Astrocyte (in vitro differentiated cells and primary cell): ENCODE results near the gene P2RY8.

Experiments
- EZH2 ChIP-seq: IDR thresholded peaks from 2 replicates; pipeline ENCODE4 v1.6.1; 2012; ENCODE audit warnings: mild to moderate bottlenecking, low read length, inconsistent platforms; ENCODE audit not compliant: insufficient read depth
- TF ChIP-seq, protein P1 (sequence below): IDR thresholded peaks from 2 replicates; pipeline ENCODE4 v1.5.1; 2011; ENCODE audit warnings: low read depth, mild to moderate bottlenecking, inconsistent platforms, low read length, moderate library complexity; ENCODE audit not compliant: insufficient read depth

DNA sequence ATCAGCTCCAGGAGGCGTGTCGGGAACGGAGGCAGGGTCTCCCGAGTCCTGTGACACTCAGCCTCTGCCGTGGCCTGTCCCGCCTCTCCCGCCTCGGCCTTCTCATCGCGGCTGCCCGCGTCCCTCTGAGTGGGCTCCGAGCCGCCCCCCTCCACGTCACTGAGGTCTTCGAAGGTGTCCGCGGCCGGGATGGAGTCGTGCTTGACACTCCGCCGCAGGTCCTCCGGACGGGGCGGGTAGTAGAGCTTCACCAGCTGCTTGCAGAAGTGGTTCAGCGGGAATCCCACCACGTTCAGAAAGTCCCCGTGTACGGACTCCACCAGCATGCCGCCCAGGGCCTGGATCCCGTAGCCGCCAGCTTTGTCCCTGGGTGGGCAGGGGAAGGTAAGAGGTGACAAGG, 109.2 kb downstream of the P2RY8 start:
- no peak for TF ChIP-seq EZH2
- TF ChIP-seq, protein P1, sequence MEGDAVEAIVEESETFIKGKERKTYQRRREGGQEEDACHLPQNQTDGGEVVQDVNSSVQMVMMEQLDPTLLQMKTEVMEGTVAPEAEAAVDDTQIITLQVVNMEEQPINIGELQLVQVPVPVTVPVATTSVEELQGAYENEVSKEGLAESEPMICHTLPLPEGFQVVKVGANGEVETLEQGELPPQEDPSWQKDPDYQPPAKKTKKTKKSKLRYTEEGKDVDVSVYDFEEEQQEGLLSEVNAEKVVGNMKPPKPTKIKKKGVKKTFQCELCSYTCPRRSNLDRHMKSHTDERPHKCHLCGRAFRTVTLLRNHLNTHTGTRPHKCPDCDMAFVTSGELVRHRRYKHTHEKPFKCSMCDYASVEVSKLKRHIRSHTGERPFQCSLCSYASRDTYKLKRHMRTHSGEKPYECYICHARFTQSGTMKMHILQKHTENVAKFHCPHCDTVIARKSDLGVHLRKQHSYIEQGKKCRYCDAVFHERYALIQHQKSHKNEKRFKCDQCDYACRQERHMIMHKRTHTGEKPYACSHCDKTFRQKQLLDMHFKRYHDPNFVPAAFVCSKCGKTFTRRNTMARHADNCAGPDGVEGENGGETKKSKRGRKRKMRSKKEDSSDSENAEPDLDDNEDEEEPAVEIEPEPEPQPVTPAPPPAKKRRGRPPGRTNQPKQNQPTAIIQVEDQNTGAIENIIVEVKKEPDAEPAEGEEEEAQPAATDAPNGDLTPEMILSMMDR: no peak
